ENCODE results near the gene SMARCA1.

DNA sequence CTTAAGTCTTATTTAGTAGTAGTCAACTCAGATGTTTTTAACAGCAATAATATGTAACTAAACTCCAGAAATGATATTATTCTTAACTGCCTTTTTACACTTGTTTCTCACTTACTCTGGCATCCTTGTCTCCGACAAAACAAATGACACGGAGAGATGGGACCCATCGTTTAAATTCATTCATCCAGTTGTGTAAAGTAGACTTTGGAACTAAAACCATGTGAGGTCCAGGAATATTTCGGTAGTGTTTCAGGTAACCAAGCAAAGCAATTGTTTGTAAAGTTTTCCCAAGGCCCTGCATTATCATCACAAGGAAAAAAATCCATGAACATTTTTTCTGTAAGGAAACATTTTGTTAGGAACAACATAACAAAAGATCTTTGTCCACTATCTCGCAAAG lies 11.6 kb downstream of the SMARCA1 start:
- no peak for TF ChIP-seq SP1 (IDR thresholded peaks at IDR 0.05; ENCODE audit: low read depth, low read length)
- TF ChIP-seq FOXK2 (IDR thresholded peaks at IDR 0.05) = no peak
- no peak for TF ChIP-seq NFIC (IDR thresholded peaks at IDR 0.05; ENCODE audit: low read depth, low read length)
- no peak for TF ChIP-seq POLR2AphosphoS5 (IDR thresholded peaks at IDR 0.05; ENCODE audit: low read length)
- no peak for TF ChIP-seq YY1 (IDR thresholded peaks at IDR 0.05; ENCODE audit: low read depth, low read length)
- TF ChIP-seq ESRRA (IDR thresholded peaks at IDR 0.05; ENCODE audit: low read length) = no peak
- TF ChIP-seq EZH2 (IDR thresholded peaks at IDR 0.05; ENCODE audit: borderline replicate concordance, control insufficient read depth, low read depth, low read length) = no peak
- TF ChIP-seq SMC3 (IDR thresholded peaks at IDR 0.05; ENCODE audit: borderline replicate concordance, low read length) = no peak
- no peak for TF ChIP-seq NFXL1 (IDR thresholded peaks at IDR 0.05; ENCODE audit: borderline replicate concordance)

All from GM12878 (cell line).